Right atrium auricular region (tissue), 2 donors: ENCODE data around the gene SOX5. TPM values are rescaled to one million over a fixed set of nuclear protein-coding genes. Genes with fewer than 3 reads are reported as not detected.

Experiments
- DNase-seq: peaks from one replicate; pipeline ENCODE4 v3.0.0-alpha.2; 2019; ENCODE audit warnings: low spot score
- H3K27ac ChIP-seq, 2 donors: fragments of 200-600 bp; sonication (generic); 1 replicate in 1 of 2; 2 replicates in 1 of 2; pipeline ENCODE4 v1.5.1; 2016 to 2019
- H3K27me3 ChIP-seq, 2 donors: fragments of 200-600 bp; sonication (generic); one replicate each; pipeline versions ENCODE4 v1.5.1 to v1.6.0; 2017 to 2019
- H3K36me3 ChIP-seq: fragments of 200-600 bp; sonication (generic); one replicate; pipeline ENCODE4 v1.5.1; 2016
- H3K4me1 ChIP-seq, 2 donors: fragments of 200-600 bp; sonication (generic); one replicate each; pipeline versions ENCODE4 v1.5.1 to v1.6.0; 2017 to 2019
- H3K4me3 ChIP-seq, 2 donors: fragments of 200-600 bp; sonication (generic); 1 replicate in 1 of 2; 2 replicates in 1 of 2; pipeline ENCODE4 v1.5.1; 2017 to 2019; ENCODE audit warnings: mild to moderate bottlenecking in 1 of 2, moderate library complexity in 1 of 2
- H3K9me3 ChIP-seq, 2 donors: fragments of 200-600 bp; sonication (generic); one replicate each; pipeline ENCODE4 v1.5.1; 2019
- CTCF ChIP-seq, 2 donors: fragments of 200-600 bp; sonication (generic); IDR thresholded peaks; one replicate each; pipeline ENCODE4 v1.5.1; 2019; ENCODE audit warnings: antibody characterized with exemption in 2 of 2
- total RNA-seq, 2 donors: library from RNA; depleted of rRNA; stranded (reverse); fragments of >200 nt; gene quantifications; one replicate each; pipeline ENCODE4 v1.1.0, GENCODE V29; 2016

The SOX5 gene
- total RNA-seq, 2 donors from 2014 or later = 3.9 to 5.6 TPM

- Histone ChIP-seq H3K4me3 (no peak overlapping the region), H3K4me1 (no peaks in the 10 kb centered on the region), H3K27ac (no peak overlapping the region), H3K9me3 (no peaks in the 10 kb centered on the region), H3K27me3 (no peaks in the 10 kb centered on the region), H3K36me3 (no peaks in the 10 kb centered on the region)
- TF ChIP-seq CTCF (IDR thresholded peaks at IDR 0.05) = no peak
- no peak for DNase-seq
Measured at GRCh38 chr12:23585782-23586163, 363.7 kb downstream of the SOX5 start.

GRCh38 chr12:23585156-23585781 is 364.2 kb downstream of the SOX5 start:
- no peak for DNase-seq
- no peak overlapping the region for H3K27ac ChIP-seq
- H3K9me3 ChIP-seq = no peaks in the 10 kb centered on the region
- no peaks in the 10 kb centered on the region for H3K4me1 ChIP-seq
- H3K27me3 ChIP-seq = no peaks in the 10 kb centered on the region
- TF ChIP-seq CTCF (IDR thresholded peaks at IDR 0.05) = no peak
- no peak overlapping the region for H3K4me3 ChIP-seq
- no peaks in the 10 kb centered on the region for H3K36me3 ChIP-seq

GRCh38 chr12:23581913-23582312 is 367.6 kb downstream of the SOX5 start:
- no peak for TF ChIP-seq CTCF (IDR thresholded peaks at IDR 0.05)

GRCh38 chr12:23579257-23579656 is 370.2 kb downstream of the SOX5 start:
- H3K36me3 ChIP-seq = no peaks in the 10 kb centered on the region
- no peaks in the 10 kb centered on the region for H3K4me1 ChIP-seq
- no peak for DNase-seq
- TF ChIP-seq CTCF (IDR thresholded peaks at IDR 0.05) = no peak
- H3K4me3 ChIP-seq = no peak overlapping the region
- no peak overlapping the region for H3K27ac ChIP-seq
- H3K9me3 ChIP-seq = no peaks in the 10 kb centered on the region
- H3K27me3 ChIP-seq = no peaks in the 10 kb centered on the region

More at GRCh38 chr12:23581913-23582312, 367.6 kb downstream of the SOX5 start:
- no peak overlapping the region for H3K27ac ChIP-seq
- no peak for DNase-seq
- H3K9me3 ChIP-seq = no peaks in the 10 kb centered on the region
- no peaks in the 10 kb centered on the region for H3K27me3 ChIP-seq
- H3K4me1 ChIP-seq = no peaks in the 10 kb centered on the region
- no peaks in the 10 kb centered on the region for H3K36me3 ChIP-seq
- no peak overlapping the region for H3K4me3 ChIP-seq

- no peaks in the 10 kb centered on the region for H3K9me3 ChIP-seq
- no peak overlapping the region for H3K27ac ChIP-seq
- H3K4me1 ChIP-seq = no peaks in the 10 kb centered on the region
- no peak for DNase-seq
- no peaks in the 10 kb centered on the region for H3K36me3 ChIP-seq
- H3K4me3 ChIP-seq = no peak overlapping the region
- H3K27me3 ChIP-seq = no peaks in the 10 kb centered on the region
- no peak for TF ChIP-seq CTCF (IDR thresholded peaks at IDR 0.05)
Measured at GRCh38 chr12:23576372-23576771, 373.1 kb downstream of the SOX5 start.

- no peak for TF ChIP-seq CTCF (IDR thresholded peaks at IDR 0.05)
- no peak overlapping the region for H3K27ac ChIP-seq
- no peaks in the 10 kb centered on the region for H3K27me3 ChIP-seq
- H3K4me1 ChIP-seq = no peaks in the 10 kb centered on the region
- DNase-seq = no peak
- no peaks in the 10 kb centered on the region for H3K9me3 ChIP-seq
- H3K36me3 ChIP-seq = no peaks in the 10 kb centered on the region
- H3K4me3 ChIP-seq = no peak overlapping the region
Measured at GRCh38 chr12:23569356-23569755, 380.1 kb downstream of the SOX5 start.
